ENCODE measurements around the gene RPP25L. TPM values are rescaled to one million over a fixed set of nuclear protein-coding genes. Genes with fewer than 3 reads are reported as not detected.
A peak's percentile ranks its signal among the peaks of the same experiment; 100 is the strongest.

Gene RPP25L
- polyA plus RNA-seq, 1 donor, result 20.3 TPM

- no peak for DNase-seq (ENCODE audit: low read depth)
Observed at GRCh38 chr9:34611251-34611810, 566 bp downstream of the RPP25L start.

GRCh38 chr9:34610434-34611206 lies 1.3 kb downstream of the RPP25L start:
- no peak for DNase-seq (ENCODE audit: low read depth)

DNA sequence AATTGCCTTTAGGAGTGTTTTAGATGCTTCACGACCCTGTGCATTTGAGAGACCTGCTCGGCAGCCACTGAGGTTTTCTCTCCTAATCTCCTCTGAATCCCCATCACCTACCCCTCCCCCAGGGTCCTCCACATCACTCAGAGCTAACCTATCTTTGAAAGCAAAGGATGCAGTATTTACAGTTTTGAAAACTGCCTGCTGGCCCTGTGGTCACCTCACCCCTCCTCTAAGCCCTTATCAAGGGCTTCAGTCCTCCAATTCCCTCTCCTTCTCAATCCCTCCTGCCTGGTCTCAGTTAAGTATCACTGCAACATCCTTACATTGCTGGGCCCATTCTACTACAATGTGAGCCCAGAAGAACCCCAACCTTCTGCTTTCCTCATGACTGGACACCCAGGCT lies 4.6 kb downstream of the RPP25L start:
- DNase-seq (ENCODE audit: low read depth), result no peak

GRCh38 chr9:34606905-34607304 lies 5.0 kb downstream of the RPP25L start:
- DNase-seq (ENCODE audit: low read depth), result no peak

GRCh38 chr9:34606190-34606589 lies 5.7 kb downstream of the RPP25L start:
- no peak for DNase-seq (ENCODE audit: low read depth)

DNA sequence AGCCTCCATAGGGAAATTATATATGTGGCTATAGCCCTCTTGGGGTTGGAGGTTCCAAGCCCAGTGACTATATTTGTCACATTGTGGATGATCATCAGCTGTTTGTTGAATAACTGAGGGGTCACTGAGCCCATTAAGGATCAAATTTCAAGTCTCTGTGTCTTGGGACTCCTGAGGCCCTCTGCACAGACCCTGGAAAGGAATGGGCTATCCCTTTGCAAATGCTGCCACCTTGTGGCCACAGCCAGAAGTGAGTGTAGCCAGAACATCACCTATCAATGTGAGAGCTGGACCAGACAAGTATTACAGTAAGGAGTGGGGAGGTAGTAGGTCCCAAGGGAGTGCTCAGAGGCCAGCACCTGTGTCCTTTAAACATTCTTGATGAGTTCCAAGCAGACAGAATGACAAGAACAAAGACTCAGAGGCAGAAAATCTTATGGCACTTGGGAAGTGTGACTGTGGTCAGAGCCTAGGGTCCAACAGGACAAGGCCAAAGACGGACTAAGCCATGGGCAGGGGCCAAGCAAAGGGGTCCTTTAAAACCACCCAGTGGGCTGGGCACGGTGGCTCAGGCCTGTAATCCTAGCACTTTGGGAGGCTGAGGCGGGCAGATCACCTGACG lies 8.2 kb downstream of the RPP25L start:
- DNase-seq (ENCODE audit: low read depth), result peak; percentile 66

GRCh38 chr9:34601937-34602573 lies 9.8 kb downstream of the RPP25L start:
- no peak for DNase-seq (ENCODE audit: low read depth)

DNA sequence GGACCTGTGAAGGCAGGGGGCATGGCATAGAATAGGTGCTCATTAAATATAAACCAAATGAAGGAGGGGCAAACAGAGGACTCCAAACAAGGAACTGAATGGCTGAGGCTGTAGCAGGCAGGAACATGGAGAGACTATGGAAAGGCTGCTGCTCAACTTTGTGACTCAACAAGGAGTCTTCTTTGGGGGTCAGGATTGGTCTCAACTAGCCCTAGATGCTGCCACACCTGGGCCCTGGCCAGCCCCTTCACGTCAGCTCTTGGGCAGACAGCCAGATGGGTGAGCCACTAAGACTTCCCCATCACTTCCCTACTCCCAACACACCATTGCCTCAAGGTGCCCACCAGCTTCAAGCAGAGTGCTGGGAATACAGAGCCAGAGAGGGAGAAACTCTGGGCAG lies 11.0 kb downstream of the RPP25L start:
- DNase-seq (ENCODE audit: low read depth), result no peak

GRCh38 chr9:34599546-34599945 lies 12.4 kb downstream of the RPP25L start:
- no peak for DNase-seq (ENCODE audit: low read depth)

DNA sequence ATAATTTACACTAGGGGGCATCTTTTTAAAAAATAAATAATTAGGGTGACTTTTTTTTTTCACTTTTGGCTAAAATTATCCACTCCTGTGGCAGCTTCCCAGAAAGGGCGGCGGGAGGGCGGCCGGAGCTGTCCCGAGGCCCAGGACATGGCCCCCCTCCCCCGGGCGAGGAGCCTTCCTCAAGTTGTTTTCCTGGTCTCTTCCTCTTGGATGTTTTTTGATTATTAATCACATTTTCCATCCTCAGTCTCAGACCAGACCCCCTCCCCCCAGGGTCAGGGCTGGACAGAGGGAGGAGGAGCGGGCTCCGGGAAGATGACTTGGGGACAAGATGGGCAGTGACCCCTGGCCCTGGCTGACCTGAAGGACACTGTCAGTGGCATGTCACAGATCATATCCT lies 17.7 kb downstream of the RPP25L start:
- no peak for DNase-seq (ENCODE audit: low read depth)

DNA sequence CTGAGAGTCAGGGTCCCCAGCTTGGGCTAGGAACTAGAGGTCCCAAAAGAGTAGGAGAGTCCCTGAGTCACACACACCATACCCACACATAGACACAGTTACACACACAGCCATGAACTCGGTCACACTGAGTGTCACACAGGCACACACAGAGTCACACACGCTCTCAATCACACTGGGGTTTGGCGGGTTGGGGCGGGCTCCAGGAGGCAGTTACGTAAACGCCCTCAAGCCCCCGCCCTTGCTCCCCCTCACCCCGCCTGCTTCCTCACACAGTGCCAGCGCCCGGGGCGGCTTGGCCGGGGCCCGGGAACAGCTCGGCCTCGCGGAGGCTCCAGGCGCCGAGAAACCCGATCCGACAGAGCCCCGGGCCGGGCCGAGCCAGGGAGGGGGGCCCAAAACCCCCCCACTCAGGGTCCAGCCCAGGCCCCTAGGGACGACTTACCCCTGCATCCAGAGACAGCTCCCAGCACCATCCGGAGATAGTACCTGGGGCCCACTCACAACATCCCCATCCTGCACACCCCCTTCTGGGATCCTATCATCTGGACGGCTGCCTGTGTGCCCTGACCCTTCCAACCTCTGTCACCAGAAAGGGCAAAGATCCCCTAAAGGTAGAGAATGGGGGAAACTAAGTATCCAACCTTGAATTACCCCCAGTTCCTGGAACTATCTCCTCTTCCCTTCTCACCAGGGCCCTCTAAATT lies 18.8 kb downstream of the RPP25L start:
- no peak for DNase-seq (ENCODE audit: low read depth)

DNA sequence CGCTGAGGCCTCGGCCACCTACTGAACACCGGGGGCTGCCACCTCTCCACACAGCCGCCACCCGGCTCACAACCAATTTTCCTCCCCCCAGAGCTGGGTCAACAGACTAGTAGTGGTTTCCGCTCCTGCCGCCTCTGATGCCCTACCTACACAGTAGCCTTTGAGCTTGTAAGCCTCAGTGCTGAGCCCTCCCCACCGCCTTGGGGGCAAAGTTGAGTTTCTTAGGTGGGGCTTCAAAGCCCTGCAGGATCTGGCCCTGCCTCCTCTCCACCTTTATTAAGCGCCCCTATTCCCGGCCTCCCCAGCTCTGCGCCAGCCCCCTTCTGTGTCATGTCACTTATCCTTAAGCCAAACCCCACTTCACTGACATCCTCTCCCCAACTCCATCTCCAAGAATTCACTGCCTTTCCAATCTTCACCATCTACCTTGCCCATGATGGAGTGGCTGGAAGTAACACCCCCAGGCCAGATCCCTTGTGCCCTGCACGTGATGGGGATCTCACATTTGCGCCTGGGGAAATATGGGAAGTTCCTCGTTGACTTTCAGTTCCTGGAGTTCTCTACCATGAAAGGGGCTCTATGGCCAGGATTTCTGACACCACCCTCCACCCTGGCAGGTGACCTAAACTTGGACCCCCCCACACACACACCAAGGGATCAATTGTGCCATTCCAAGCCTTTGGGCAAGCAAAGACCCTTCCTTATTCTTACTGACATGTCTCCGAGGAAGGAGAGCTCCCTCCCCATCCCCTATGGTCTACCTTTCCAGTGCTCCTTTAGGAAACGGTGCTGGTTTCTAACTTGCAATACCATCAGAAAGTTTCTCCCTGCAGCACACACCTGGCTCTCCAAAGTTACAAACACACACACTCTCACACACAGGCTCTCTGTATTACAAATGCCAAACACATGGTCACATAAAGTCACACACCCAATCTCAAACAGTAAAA lies 19.7 kb downstream of the RPP25L start:
- DNase-seq (ENCODE audit: low read depth), result no peak

- DNase-seq (ENCODE audit: low read depth), result no peak
Observed at GRCh38 chr9:34591248-34591916, 20.5 kb downstream of the RPP25L start.

DNA sequence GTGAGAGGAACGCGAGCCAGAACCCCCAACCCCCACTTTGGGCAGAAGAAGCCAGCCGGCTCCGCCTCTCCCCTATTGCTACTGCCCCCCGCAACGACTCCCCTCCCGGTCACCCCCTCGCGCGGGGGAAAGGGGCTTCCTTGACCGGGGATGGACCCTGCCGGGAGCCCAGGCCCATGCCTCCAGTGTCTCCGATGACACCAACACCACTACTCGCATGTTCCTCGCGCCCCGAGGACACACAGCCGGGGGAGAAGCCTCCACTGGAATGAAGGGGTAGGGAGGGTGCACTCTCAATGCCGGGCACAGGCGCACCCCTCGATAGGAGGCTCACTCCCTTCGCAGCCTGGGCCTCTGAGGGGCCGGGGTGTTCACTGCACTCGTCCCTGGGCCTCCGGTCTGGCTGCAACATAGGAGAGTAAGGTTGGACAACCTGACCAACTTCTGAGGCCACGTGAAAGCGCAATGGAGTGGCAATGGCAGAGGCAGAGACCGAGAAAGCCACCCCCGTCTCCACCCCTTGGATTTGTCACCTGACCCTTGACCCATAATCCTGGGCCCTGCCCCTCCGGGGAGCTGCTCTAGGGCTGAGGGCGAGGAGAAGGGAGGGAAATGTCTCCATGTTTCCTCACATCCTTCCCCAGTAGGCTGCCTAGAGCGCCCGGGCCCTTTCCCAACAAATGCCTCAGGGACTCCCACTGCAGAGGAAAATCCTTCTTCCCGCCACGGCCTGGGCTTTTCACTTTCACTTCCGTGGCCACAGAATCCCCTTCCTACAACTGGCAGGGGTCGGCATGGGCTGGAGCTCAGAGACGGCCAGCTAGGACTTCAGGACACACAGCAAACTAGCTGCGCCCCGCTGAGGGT lies 21.3 kb downstream of the RPP25L start:
- no peak for DNase-seq (ENCODE audit: low read depth)

- no peak for DNase-seq (ENCODE audit: low read depth)
Observed at GRCh38 chr9:34589636-34590380, 22.1 kb downstream of the RPP25L start, which contains the start of gene CNTFR. CNTFR (minus strand) TSS chr9:34589724; CDS start chr9:34568981, 20,743 bp downstream.

DNA sequence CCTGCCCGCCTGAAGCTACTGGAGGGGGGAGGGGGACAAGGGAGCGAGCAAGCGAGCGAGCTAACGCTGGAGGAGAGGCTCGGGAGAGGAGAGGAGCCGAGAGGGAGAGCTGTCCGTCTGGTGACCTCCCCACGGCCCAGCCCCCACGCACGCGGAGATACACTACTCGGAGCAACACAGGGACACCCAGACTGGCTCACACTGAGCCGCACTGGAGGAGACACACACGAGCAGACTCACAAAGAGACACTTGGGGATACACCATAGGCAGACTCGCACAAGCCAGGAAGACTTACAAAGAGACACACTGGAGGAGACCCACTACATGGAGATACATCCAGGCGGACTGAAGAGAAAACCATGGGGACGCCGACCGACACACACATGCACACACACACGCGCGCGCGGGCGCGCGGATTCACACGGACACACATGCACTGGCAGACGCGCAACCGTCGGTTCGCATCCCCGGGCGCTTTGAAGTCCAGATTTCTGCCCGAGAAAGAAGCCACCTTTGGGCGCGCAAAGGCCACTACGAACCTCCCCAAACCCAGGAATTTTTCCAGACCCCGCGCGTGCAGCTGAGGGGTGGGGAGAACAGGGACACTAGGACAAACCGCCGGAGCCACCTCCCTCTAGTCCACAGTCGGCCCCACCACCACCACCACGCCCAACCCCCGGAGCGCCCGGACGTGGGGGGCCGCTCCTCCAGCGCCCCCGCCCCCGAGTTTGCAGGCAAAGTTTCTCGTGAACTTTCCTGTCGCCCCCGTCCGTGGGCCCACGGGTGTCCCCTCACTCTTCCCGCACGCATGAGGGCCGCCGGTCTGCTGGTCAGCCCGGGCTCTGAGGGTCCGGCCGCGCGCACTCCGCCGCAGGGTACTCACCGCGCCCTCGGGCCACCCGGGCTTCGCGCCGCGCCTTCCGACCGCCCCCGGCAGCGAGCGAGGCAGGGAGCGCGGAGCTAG lies 22.9 kb downstream of the RPP25L start:
- DNase-seq (ENCODE audit: low read depth), result no peak

GRCh38 chr9:34587271-34587670 lies 24.6 kb downstream of the RPP25L start:
- DNase-seq (ENCODE audit: low read depth), result no peak

Measured in forelimb muscle (tissue), 1 donor.